HS-27A (cell line): ENCODE results near the gene CC2D1A.

Experiments used
- DNase-seq: peaks from one replicate; pipeline ENCODE4 v3.0.0-alpha.2; 2012; ENCODE audit warnings: low read depth, missing footprints

The CC2D1A gene

GRCh38 chr19:13937479-13938300 lies 31.7 kb downstream of the CC2D1A start:
- no peak for DNase-seq

GRCh38 chr19:13938301-13939064 lies 32.5 kb downstream of the CC2D1A start, which contains the start of gene PODNL1:
Gene PODNL1, minus strand, starts transcription at chr19:13938417. Its CDS starts 236 bp downstream, at chr19:13938181.
- DNase-seq, result no peak

GRCh38 chr19:13942023-13942684 lies 36.2 kb downstream of the CC2D1A start:
- DNase-seq, result no peak

GRCh38 chr19:13946414-13946813 lies 40.4 kb downstream of the CC2D1A start:
- no peak for DNase-seq

GRCh38 chr19:13951043-13951442 lies 45.0 kb downstream of the CC2D1A start:
- no peak for DNase-seq

GRCh38 chr19:13951799-13952153 lies 45.8 kb downstream of the CC2D1A start:
- no peak for DNase-seq

- peak; percentile 97 for DNase-seq
Observed at GRCh38 chr19:13952154-13952930, 46.3 kb downstream of the CC2D1A start, which contains the start of gene DCAF15. Gene DCAF15, plus strand, starts transcription at chr19:13952509. Its CDS starts 4 bp downstream, at chr19:13952513.

- no peak for DNase-seq
Observed at GRCh38 chr19:13952931-13953531, 47.0 kb downstream of the CC2D1A start.

- no peak for DNase-seq
Observed at GRCh38 chr19:13954185-13954584, 48.2 kb downstream of the CC2D1A start.

- DNase-seq, result no peak
Observed at GRCh38 chr19:13955662-13956364, 49.8 kb downstream of the CC2D1A start.

GRCh38 chr19:13956365-13956744 lies 50.4 kb downstream of the CC2D1A start:
- no peak for DNase-seq

GRCh38 chr19:13957051-13957450 lies 51.0 kb downstream of the CC2D1A start:
- DNase-seq, result no peak

- DNase-seq, result no peak
Observed at GRCh38 chr19:13958043-13958442, 52.0 kb downstream of the CC2D1A start.

- no peak for DNase-seq
Observed at GRCh38 chr19:13959141-13959961, 53.4 kb downstream of the CC2D1A start.

- no peak for DNase-seq
Observed at GRCh38 chr19:13959962-13960862, 54.2 kb downstream of the CC2D1A start.

- no peak for DNase-seq
Observed at GRCh38 chr19:13960863-13961784, 55.1 kb downstream of the CC2D1A start.

GRCh38 chr19:13961826-13962698 lies 56.1 kb downstream of the CC2D1A start:
- no peak for DNase-seq
